LNCaP clone FGC (cell line): Measurements from ENCODE around the gene DNM1.

Experiments
- DNase-seq: peaks from one replicate; pipeline ENCODE4 v3.0.0-alpha.2; 2011; ENCODE audit warnings: low read depth
- H3K4me3 ChIP-seq: 2 replicates; pipeline ENCODE4 v1.5.1; 2011; ENCODE audit warnings: mild to moderate bottlenecking, low read depth, low read length, control low read depth
- CTCF ChIP-seq: IDR thresholded peaks from 2 replicates; pipeline ENCODE4 v1.5.1; 2012; ENCODE audit warnings: mild to moderate bottlenecking; ENCODE audit not compliant: control insufficient read depth, insufficient read depth; ENCODE audit errors: extremely low read depth

DNM1 gene

DNA sequence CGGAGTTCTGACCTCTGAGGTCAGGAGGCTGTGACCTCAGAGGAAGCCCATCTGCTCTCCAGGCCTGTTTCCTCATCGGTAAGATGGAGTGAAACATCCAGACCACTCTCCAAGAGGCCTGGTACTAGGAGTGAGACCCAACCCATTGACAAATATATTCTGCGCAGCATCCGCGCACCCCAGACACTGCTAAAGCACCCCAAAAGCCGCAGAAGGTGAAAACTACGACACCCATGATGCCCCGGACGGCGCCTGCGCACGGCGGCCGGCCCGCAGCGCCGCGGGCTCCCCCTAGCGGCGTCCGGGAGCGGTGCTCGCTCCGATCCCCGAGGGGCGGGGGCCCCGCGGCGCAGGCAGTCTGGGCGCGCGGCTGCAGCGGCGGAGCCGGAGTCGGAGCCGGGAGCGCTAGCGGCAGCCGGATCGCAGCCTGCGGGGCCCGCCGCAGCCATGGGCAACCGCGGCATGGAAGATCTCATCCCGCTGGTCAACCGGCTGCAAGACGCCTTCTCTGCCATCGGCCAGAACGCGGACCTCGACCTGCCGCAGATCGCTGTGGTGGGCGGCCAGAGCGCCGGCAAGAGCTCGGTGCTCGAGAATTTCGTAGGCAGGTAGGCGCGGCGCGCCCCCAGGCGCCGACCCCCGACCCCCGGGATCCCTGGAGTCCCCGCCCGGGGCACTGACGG lies at the start of gene DNM1:
Gene DNM1 (plus strand): TSS at position 356 of the 683 bp plus-strand sequence. CDS start 92 bp downstream, at position 448.
- TF ChIP-seq CTCF = peak; percentile 95
- no peak for DNase-seq
- H3K4me3 ChIP-seq = peak within 1 kb of the TSS; percentile 47

GRCh38 chr9:128153947-128154695 lies 49.1 kb upstream of the DNM1 start:
- no peak for TF ChIP-seq CTCF
- H3K4me3 ChIP-seq = no peak overlapping the region
- DNase-seq = no peak

GRCh38 chr9:128155736-128156500 lies 47.3 kb upstream of the DNM1 start:
- H3K4me3 ChIP-seq = no peak overlapping the region
- TF ChIP-seq CTCF = no peak
- DNase-seq = no peak

GRCh38 chr9:128159522-128159783 lies 43.7 kb upstream of the DNM1 start:
- no peak for TF ChIP-seq CTCF
- H3K4me3 ChIP-seq = peak overlapping the region; percentile 89
- DNase-seq = no peak

GRCh38 chr9:128159784-128160602 lies 43.2 kb upstream of the DNM1 start, which contains the start of gene BBLN:
Gene BBLN (plus strand): TSS chr9:128160265. CDS start chr9:128160408, 143 bp downstream.
- peak within 1 kb of the TSS; percentile 89 for H3K4me3 ChIP-seq
- TF ChIP-seq CTCF = no peak
- DNase-seq = peak; percentile 31

DNA sequence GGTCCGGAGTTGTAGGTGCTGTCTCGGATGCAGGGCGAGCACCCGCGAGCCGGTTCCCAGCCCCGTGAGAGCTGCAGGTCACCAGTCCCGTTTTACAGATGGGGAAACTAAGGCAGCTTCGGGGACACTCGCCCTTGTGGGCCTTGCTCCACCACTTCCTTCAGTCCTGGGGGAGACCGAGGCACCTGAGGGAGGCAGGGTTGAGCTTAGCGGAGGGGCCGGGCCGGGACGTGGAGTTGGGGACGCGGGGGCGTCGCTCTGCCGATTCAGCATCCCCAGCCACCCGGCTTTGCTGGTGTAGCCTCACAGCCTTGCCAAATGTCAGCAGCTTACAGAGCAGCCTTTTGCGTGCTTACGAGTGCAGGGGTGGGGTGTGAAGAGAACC lies 42.6 kb upstream of the DNM1 start:
- H3K4me3 ChIP-seq = peak overlapping the region; percentile 89
- no peak for TF ChIP-seq CTCF
- DNase-seq = no peak
